Vagina (tissue), 2 donors: ENCODE results near the gene UROS.

Experiments
- POLR2AphosphoS5 ChIP-seq, 2 donors: sonication (generic); formaldehyde crosslinking; IDR thresholded peaks; one replicate each; pipeline ENCODE4 v1.9.0; 2017; ENCODE audit warnings: antibody characterized with exemption in 2 of 2, mild to moderate bottlenecking in 2 of 2, low read depth in 1 of 2; ENCODE audit not compliant: insufficient read depth in 1 of 2
- TF ChIP-seq, protein P1 (sequence below), 3 experiments: fragments of 450-650 bp in 2 of 3; fragments of 200-600 bp in 1 of 3; sonication (generic) in 1 of 3; IDR thresholded peaks; one replicate each; pipeline ENCODE4 v1.5.1; 2017 to 2019; ENCODE audit warnings: antibody characterized with exemption in 3 of 3, mild to moderate bottlenecking in 2 of 3, moderate library complexity in 2 of 3

DNA sequence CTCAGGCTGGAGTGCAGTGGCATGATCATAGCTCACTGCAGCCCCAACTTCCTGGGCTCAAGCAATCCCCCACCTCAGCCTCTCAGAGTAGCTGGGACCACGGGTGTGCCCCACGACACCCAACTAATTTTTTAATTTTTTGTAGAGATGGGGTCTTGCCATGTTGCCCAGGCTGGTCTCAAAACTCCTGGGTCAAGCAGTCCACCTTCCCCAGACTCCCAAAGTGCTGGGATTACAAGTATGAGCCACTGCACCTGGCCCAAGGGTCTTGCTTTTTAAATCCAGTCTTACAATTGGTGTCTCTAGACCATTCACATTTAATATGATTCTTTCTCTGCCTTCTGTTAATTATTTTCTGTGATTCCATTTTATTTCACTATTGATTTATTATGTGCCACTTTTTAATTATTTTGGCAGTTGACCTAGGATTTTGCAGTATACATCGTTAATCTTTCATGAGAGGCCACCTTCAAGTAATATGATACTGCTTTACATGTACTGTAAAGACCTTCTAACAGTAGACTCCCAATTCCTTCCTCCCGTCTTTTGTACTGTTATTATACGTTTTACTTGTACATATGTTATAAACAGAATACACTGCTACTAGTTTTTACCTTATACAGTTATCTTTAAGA is 66.1 kb downstream of the UROS start:
- TF ChIP-seq POLR2AphosphoS5 (IDR thresholded peaks at IDR 0.05; ENCODE audit: insufficient read depth in 1 of 2, low read depth in 1 of 2) = no peak
- TF ChIP-seq, protein P1, sequence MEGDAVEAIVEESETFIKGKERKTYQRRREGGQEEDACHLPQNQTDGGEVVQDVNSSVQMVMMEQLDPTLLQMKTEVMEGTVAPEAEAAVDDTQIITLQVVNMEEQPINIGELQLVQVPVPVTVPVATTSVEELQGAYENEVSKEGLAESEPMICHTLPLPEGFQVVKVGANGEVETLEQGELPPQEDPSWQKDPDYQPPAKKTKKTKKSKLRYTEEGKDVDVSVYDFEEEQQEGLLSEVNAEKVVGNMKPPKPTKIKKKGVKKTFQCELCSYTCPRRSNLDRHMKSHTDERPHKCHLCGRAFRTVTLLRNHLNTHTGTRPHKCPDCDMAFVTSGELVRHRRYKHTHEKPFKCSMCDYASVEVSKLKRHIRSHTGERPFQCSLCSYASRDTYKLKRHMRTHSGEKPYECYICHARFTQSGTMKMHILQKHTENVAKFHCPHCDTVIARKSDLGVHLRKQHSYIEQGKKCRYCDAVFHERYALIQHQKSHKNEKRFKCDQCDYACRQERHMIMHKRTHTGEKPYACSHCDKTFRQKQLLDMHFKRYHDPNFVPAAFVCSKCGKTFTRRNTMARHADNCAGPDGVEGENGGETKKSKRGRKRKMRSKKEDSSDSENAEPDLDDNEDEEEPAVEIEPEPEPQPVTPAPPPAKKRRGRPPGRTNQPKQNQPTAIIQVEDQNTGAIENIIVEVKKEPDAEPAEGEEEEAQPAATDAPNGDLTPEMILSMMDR (IDR thresholded peaks at IDR 0.05) = no peak
